OCI-LY3 (cell line): ENCODE results near the gene TCP11L1.

Source experiments
- CTCF ChIP-seq: fragments of 200-600, 300-600 bp; sonication (generic); IDR thresholded peaks from 2 replicates; pipeline ENCODE4 v1.5.1; 2014; ENCODE audit warnings: antibody characterized with exemption, low read length, low read depth
- EZH2phosphoT487 ChIP-seq: fragments of 200-600 bp; shearing (Covaris generic); IDR thresholded peaks from 2 replicates; pipeline ENCODE4 v1.6.1; 2018; ENCODE audit warnings: antibody characterized with exemption, mixed run types, low read depth

- TF ChIP-seq CTCF, result no peak
- TF ChIP-seq EZH2phosphoT487, result no peak
Observed at GRCh38 chr11:33103836-33104235, 64.5 kb downstream of the TCP11L1 start.
